ENCODE results near the gene RNASEL. TPM values are rescaled to one million over a fixed set of nuclear protein-coding genes. Genes with fewer than 3 reads are reported as not detected.
A peak's percentile ranks its signal among the peaks of the same experiment; 100 is the strongest.

Gene RNASEL
- total and polyA plus RNA-seq, 9 of the 15 experiments (the other 6 are each of a cell fraction or from before 2014, with no cell fraction given) = 4.3 to 11.1 (median 7.2) TPM

DNA sequence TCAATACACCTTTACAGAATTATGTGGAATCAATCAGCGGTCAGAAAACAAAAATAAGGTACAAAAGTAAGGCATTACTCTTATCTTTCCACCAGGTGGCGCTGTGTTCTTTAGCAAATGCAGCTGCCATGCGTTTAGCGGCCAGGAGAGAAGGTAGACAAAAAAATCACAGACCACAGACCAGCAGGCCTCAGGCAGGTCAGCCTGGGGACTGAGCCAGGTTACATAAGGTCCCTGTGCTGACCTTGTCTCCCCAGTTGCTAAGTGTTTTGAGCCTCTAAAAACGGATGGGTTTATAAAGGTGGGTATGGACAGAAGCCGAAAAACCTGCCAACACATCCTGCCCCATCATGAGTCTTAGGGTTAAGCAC lies 12.3 kb upstream of the RNASEL start (continued):
- TF ChIP-seq CBFA2T3 (IDR thresholded peaks at IDR 0.05) (0 out of 2 replicates have a peak, but pooled peaks have one; percentile 2), CREBBP (IDR thresholded peaks at IDR 0.05; ENCODE audit: low read depth, low read length) (no peak), TEAD4 (IDR thresholded peaks at IDR 0.05; ENCODE audit: low read length) (no peak), TEAD4 (CRISPR knock-in tag; IDR thresholded peaks at IDR 0.05; ENCODE audit: borderline replicate concordance) (no peak), NR2C2 (CRISPR knock-in tag; IDR thresholded peaks at IDR 0.05) (no peak), NR2C2 (tag; IDR thresholded peaks at IDR 0.05) (no peak), STAG1 (CRISPR knock-in tag; IDR thresholded peaks at IDR 0.05; ENCODE audit: borderline replicate concordance) (peak; percentile 38; the same call in 1 of the 2 replicates), CSDE1 (IDR thresholded peaks at IDR 0.05) (0 out of 4 replicates have a peak, but pooled peaks of 1 of the 2 experiments have one; percentile 17), DEAF1 (CRISPR knock-in tag; IDR thresholded peaks at IDR 0.05) (peak; percentile 97), ARID2 (IDR thresholded peaks at IDR 0.05) (peak; percentile 81), CC2D1A (IDR thresholded peaks at IDR 0.05) (peak; percentile 23; the same call in 1 of the 2 replicates), XRCC5 (IDR thresholded peaks at IDR 0.05; ENCODE audit: low read depth, low read length) (0 out of 2 replicates have a peak, but pooled peaks have one; percentile 34)
- TF ChIP-seq, protein P1, sequence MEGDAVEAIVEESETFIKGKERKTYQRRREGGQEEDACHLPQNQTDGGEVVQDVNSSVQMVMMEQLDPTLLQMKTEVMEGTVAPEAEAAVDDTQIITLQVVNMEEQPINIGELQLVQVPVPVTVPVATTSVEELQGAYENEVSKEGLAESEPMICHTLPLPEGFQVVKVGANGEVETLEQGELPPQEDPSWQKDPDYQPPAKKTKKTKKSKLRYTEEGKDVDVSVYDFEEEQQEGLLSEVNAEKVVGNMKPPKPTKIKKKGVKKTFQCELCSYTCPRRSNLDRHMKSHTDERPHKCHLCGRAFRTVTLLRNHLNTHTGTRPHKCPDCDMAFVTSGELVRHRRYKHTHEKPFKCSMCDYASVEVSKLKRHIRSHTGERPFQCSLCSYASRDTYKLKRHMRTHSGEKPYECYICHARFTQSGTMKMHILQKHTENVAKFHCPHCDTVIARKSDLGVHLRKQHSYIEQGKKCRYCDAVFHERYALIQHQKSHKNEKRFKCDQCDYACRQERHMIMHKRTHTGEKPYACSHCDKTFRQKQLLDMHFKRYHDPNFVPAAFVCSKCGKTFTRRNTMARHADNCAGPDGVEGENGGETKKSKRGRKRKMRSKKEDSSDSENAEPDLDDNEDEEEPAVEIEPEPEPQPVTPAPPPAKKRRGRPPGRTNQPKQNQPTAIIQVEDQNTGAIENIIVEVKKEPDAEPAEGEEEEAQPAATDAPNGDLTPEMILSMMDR (IDR thresholded peaks at IDR 0.05 in 2 of 3, conservative IDR thresholded peaks at IDR 0.05 in 1 of 3; ENCODE audit: insufficient read depth in 2 of 3, low read depth in 1 of 3, low read length in 3 of 3) = peak; percentile 89 to 96 (median 90)
- TF ChIP-seq, protein P2, sequence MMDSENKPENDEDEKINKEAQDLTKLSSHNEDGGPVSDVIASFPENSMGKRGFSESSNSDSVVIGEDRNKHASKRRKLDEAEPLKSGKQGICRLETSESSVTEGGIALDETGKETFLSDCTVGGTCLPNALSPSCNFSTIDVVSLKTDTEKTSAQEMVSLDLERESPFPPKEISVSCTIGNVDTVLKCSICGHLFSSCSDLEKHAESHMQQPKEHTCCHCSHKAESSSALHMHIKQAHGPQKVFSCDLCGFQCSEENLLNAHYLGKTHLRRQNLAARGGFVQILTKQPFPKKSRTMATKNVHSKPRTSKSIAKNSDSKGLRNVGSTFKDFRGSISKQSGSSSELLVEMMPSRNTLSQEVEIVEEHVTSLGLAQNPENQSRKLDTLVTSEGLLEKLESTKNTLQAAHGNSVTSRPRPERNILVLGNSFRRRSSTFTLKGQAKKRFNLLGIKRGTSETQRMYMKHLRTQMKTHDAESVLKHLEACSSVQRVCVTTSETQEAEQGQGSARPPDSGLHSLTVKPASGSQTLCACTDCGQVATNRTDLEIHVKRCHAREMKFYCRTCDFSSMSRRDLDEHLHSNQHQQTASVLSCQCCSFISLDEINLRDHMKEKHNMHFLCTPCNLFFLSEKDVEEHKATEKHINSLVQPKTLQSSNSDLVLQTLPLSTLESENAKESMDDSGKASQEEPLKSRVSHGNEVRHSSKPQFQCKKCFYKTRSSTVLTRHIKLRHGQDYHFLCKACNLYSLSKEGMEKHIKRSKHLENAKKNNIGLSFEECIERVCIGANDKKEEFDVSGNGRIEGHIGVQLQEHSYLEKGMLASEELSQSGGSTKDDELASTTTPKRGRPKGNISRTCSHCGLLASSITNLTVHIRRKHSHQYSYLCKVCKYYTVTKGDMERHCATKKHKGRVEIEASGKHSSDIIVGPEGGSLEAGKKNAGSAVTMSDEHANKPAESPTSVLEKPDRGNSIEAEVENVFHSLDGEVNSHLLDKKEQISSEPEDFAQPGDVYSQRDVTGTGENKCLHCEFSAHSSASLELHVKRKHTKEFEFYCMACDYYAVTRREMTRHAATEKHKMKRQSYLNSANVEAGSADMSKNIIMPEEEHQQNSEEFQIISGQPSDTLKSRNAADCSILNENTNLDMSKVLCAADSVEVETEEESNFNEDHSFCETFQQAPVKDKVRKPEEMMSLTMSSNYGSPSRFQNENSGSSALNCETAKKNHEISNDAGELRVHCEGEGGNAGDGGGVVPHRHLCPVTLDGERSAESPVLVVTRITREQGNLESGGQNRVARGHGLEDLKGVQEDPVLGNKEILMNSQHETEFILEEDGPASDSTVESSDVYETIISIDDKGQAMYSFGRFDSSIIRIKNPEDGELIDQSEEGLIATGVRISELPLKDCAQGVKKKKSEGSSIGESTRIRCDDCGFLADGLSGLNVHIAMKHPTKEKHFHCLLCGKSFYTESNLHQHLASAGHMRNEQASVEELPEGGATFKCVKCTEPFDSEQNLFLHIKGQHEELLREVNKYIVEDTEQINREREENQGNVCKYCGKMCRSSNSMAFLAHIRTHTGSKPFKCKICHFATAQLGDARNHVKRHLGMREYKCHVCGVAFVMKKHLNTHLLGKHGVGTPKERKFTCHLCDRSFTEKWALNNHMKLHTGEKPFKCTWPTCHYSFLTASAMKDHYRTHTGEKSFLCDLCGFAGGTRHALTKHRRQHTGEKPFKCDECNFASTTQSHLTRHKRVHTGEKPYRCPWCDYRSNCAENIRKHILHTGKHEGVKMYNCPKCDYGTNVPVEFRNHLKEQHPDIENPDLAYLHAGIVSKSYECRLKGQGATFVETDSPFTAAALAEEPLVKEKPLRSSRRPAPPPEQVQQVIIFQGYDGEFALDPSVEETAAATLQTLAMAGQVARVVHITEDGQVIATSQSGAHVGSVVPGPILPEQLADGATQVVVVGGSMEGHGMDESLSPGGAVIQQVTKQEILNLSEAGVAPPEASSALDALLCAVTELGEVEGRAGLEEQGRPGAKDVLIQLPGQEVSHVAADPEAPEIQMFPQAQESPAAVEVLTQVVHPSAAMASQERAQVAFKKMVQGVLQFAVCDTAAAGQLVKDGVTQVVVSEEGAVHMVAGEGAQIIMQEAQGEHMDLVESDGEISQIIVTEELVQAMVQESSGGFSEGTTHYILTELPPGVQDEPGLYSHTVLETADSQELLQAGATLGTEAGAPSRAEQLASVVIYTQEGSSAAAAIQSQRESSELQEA (IDR thresholded peaks at IDR 0.05; ENCODE audit: low read depth) = no peak
- TF ChIP-seq, protein P3, sequence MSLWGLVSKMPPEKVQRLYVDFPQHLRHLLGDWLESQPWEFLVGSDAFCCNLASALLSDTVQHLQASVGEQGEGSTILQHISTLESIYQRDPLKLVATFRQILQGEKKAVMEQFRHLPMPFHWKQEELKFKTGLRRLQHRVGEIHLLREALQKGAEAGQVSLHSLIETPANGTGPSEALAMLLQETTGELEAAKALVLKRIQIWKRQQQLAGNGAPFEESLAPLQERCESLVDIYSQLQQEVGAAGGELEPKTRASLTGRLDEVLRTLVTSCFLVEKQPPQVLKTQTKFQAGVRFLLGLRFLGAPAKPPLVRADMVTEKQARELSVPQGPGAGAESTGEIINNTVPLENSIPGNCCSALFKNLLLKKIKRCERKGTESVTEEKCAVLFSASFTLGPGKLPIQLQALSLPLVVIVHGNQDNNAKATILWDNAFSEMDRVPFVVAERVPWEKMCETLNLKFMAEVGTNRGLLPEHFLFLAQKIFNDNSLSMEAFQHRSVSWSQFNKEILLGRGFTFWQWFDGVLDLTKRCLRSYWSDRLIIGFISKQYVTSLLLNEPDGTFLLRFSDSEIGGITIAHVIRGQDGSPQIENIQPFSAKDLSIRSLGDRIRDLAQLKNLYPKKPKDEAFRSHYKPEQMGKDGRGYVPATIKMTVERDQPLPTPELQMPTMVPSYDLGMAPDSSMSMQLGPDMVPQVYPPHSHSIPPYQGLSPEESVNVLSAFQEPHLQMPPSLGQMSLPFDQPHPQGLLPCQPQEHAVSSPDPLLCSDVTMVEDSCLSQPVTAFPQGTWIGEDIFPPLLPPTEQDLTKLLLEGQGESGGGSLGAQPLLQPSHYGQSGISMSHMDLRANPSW (CRISPR knock-in tag; IDR thresholded peaks at IDR 0.05) = 0 out of 2 replicates have a peak, but pooled peaks have one; percentile 28

All from K562 (cell line).